ENCODE data around the gene KLF13. TPM values are rescaled to one million over a fixed set of nuclear protein-coding genes. Genes with fewer than 3 reads are reported as not detected.
A peak's percentile ranks its signal among the peaks of the same experiment; 100 is the strongest.
"Not testable (repeated sequence)": the region's sequence is repeated elsewhere in the genome, so short reads cannot be mapped to it uniquely, and the experiment has no call there.

Gene KLF13
- total RNA-seq, 2 donors from 2014 or later: 34.5 to 69.9 TPM

GRCh38 chr15:31349233-31350141 lies 22.9 kb downstream of the KLF13 start:
- ATAC-seq (no peak), DNase-seq (no peak)
- intact Hi-C loops (cut with DNase I): no loop called here

GRCh38 chr15:31350771-31351170 lies 24.1 kb downstream of the KLF13 start:
- DNase-seq (no peak), ATAC-seq (no peak)
- intact Hi-C loops (cut with DNase I): no loop called here

GRCh38 chr15:31352339-31352751 lies 25.7 kb downstream of the KLF13 start:
- intact Hi-C loops (cut with DNase I): no loop called here
- ATAC-seq: peak; percentile 60 to 72
- peak; percentile 52 for DNase-seq

- DNase-seq: peak; percentile 51
- ATAC-seq: peak; percentile 83 to 85
- intact Hi-C loops (cut with DNase I): no loop called here
These were observed 26.5 kb downstream of the KLF13 start for GRCh38 chr15:31352911-31353811.

- intact Hi-C loops (cut with DNase I): no loop called here
- ATAC-seq (peak; percentile 72 to 76), DNase-seq (peak; percentile 35)
These were observed 27.3 kb downstream of the KLF13 start for GRCh38 chr15:31353931-31354330.

GRCh38 chr15:31356097-31356496 lies 29.5 kb downstream of the KLF13 start:
- DNase-seq; intact Hi-C loops (cut with DNase I); ATAC-seq: not testable (repeated sequence)

- intact Hi-C loops (cut with DNase I): no loop called here
- DNase-seq: no peak
- ATAC-seq: no peak
These were observed 30.5 kb downstream of the KLF13 start for GRCh38 chr15:31357148-31357547.

GRCh38 chr15:31358163-31358562 lies 31.5 kb downstream of the KLF13 start:
- DNase-seq: no peak
- no peak for ATAC-seq
- intact Hi-C loops (cut with DNase I): no loop called here

- DNase-seq: no peak
- intact Hi-C loops (cut with DNase I): no loop called here
- no peak for ATAC-seq
These were observed 32.5 kb downstream of the KLF13 start for GRCh38 chr15:31358957-31359701.

GRCh38 chr15:31359702-31360111 lies 33.1 kb downstream of the KLF13 start:
- ATAC-seq (no peak), DNase-seq (no peak)
- intact Hi-C loops (cut with DNase I): no loop called here

GRCh38 chr15:31360158-31360561 lies 33.5 kb downstream of the KLF13 start:
- intact Hi-C loops (cut with DNase I): no loop called here
- no peak for ATAC-seq
- DNase-seq: no peak

- ATAC-seq (no peak), DNase-seq (no peak)
- intact Hi-C loops (cut with DNase I): no loop called here
These were observed 34.5 kb downstream of the KLF13 start for GRCh38 chr15:31360843-31361763.

- ATAC-seq: no peak
- DNase-seq: no peak
- intact Hi-C loops (cut with DNase I): no loop called here
These were observed 35.3 kb downstream of the KLF13 start for GRCh38 chr15:31361764-31362515.

- DNase-seq (no peak), ATAC-seq (no peak)
- intact Hi-C loops (cut with DNase I): no loop called here
These were observed 36.3 kb downstream of the KLF13 start for GRCh38 chr15:31362886-31363285.

GRCh38 chr15:31364301-31365031 lies 37.8 kb downstream of the KLF13 start:
- peak in 1 of 2 donors; percentile 8 for ATAC-seq
- intact Hi-C loops (cut with DNase I): no loop called here
- no peak for DNase-seq

GRCh38 chr15:31365032-31365654 lies 38.5 kb downstream of the KLF13 start:
- DNase-seq (no peak), ATAC-seq (no peak)
- intact Hi-C loops (cut with DNase I): no loop called here

Data from left cardiac atrium (tissue), 4 donors.